K562 (cell line): ENCODE results near the gene THADA. TPM values are rescaled to one million over a fixed set of nuclear protein-coding genes. Genes with fewer than 3 reads are reported as not detected.

ENCODE experiments used
- ATAC-seq: fragments of 200-7000 bp; cut with Tn5 transposase; 3 replicates; pipeline ENCODE4 v1.9.1; 2020; ENCODE audit warnings: moderate library complexity
- BruUV-seq: library from RNA; stranded (reverse); fragments of 400-500 nt; replicated peaks from 2 replicates; lab custom pipeline; 2021; lab: Mats Ljungman, UMichigan
- CTCF ChIA-PET: fragments of 300-600 bp; formaldehyde crosslinking; extraction: SDS; loops from one replicate; lab custom pipeline; 2021; ENCODE audit warnings: low intra/inter-chr PET ratio; lab: Yijun Ruan, JAX
- POLR2A ChIA-PET: fragments of 300-600, 350-650 bp; sonication (Branson Sonifier 250); formaldehyde crosslinking; extraction: SDS; loops from one replicate; lab custom pipeline; 2021; ENCODE audit warnings: antibody characterized with exemption, inconsistent platforms; lab: Yijun Ruan, JAX
- DNase-seq, 4 experiments: peaks; one replicate each; pipeline versions ENCODE4 v3.0.0 to v3.0.0-alpha.2; 2011 to 2018; ENCODE audit warnings: low spot score in 3 of 4, mixed read lengths in 3 of 4; ENCODE audit errors: extremely low read depth in 1 of 4
- FAIRE-seq: peaks from 2 replicates; lab custom pipeline; 2011; peaks lifted over from hg19 to GRCh38; lab: Jason Lieb, UNC
- H2AFZ ChIP-seq: 2 replicates; pipeline ENCODE4 v1.6.0; 2011; ENCODE audit warnings: low read depth, low read length, control low read depth, inconsistent platforms
- H3K27ac ChIP-seq: fragments of 200-600 bp; 3 replicates; pipeline ENCODE4 v1.8.0; 2011; ENCODE audit warnings: low read depth, mild to moderate bottlenecking, control low read depth, inconsistent platforms, low read length, moderate library complexity, mixed read lengths; ENCODE audit errors: extremely low read depth
- H3K27me3 ChIP-seq, 2 experiments: fragments of 300-600 bp in 1 of 2; 2 replicates in 1 of 2; 3 replicates in 1 of 2; pipeline versions ENCODE4 v1.6.0 to v1.8.0; 2011; ENCODE audit warnings: inconsistent platforms in 2 of 2, low read length in 2 of 2, mild to moderate bottlenecking in 1 of 2, mixed read lengths in 1 of 2, moderate library complexity in 1 of 2; ENCODE audit not compliant: control insufficient read depth in 2 of 2, insufficient read depth in 2 of 2
- H3K36me3 ChIP-seq: fragments of 300-600 bp; 3 replicates; pipeline ENCODE4 v1.8.0; 2011; ENCODE audit warnings: mild to moderate bottlenecking, low read length, inconsistent platforms; ENCODE audit not compliant: control insufficient read depth, insufficient read depth
- H3K4me1 ChIP-seq, 2 experiments: fragments of 200-600 bp in 1 of 2; replicated peaks in 1 of 2; 2 replicates in 1 of 2; 3 replicates in 1 of 2; pipeline versions ENCODE4 v1.5.1 to v1.8.0; 2011; ENCODE audit warnings: inconsistent platforms in 2 of 2, low read length in 2 of 2, mild to moderate bottlenecking in 1 of 2, mixed read lengths in 1 of 2, moderate library complexity in 1 of 2; ENCODE audit not compliant: control insufficient read depth in 2 of 2, insufficient read depth in 2 of 2
- H3K4me2 ChIP-seq: 2 replicates; pipeline ENCODE4 v1.6.1; 2011; ENCODE audit warnings: low read length, control low read depth, inconsistent platforms, mixed read lengths; ENCODE audit not compliant: insufficient read depth
- H3K4me3 ChIP-seq: fragments of 200-600 bp; sonication (generic), shearing (Covaris generic); 2 replicates; pipeline ENCODE4 v1.5.1; 2016; ENCODE audit warnings: control low read depth, inconsistent platforms
- H3K79me2 ChIP-seq: fragments of 200-600 bp; 3 replicates; pipeline ENCODE4 v1.8.0; 2011; ENCODE audit warnings: low read length, inconsistent platforms; ENCODE audit not compliant: control insufficient read depth, insufficient read depth
- H3K9ac ChIP-seq, 2 experiments: 2 replicates each; pipeline versions ENCODE4 v1.6.0 to v1.6.1; 2011; ENCODE audit warnings: low read depth in 2 of 2, low read length in 2 of 2, control low read depth in 1 of 2, inconsistent platforms in 1 of 2, mild to moderate bottlenecking in 1 of 2, mixed read lengths in 1 of 2; ENCODE audit not compliant: insufficient read depth in 1 of 2
- H3K9me1 ChIP-seq: one replicate; pipeline ENCODE4 v1.6.0; 2011; ENCODE audit warnings: inconsistent platforms, mild to moderate bottlenecking, low read length, moderate library complexity; ENCODE audit not compliant: control insufficient read depth, insufficient read depth
- H3K9me3 ChIP-seq: replicated peaks from 2 replicates; pipeline ENCODE4 v1.5.1; 2011; ENCODE audit warnings: low read depth, low read length, inconsistent platforms; ENCODE audit not compliant: control insufficient read depth, insufficient read depth
- H4K20me1 ChIP-seq: replicated peaks from 2 replicates; pipeline ENCODE4 v1.6.1; 2011; ENCODE audit warnings: low read length, inconsistent platforms, mixed read lengths; ENCODE audit not compliant: control insufficient read depth, insufficient read depth
- CCNT2 ChIP-seq: IDR thresholded peaks from 2 replicates; pipeline ENCODE4 v1.6.1; 2011; ENCODE audit warnings: borderline replicate concordance, low read depth, mild to moderate bottlenecking, moderate library complexity, mixed read lengths, low read length; ENCODE audit not compliant: insufficient read length; ENCODE audit errors: extremely low read depth
- MYBL2 ChIP-seq, 2 experiments: fragments of 450-650 bp in 1 of 2; sonication (generic) in 1 of 2; formaldehyde crosslinking in 1 of 2; IDR thresholded peaks; 2 replicates each; pipeline versions ENCODE4 v1.6.1 to v1.8.1; 2017 to 2022; ENCODE audit warnings: borderline replicate concordance in 1 of 2, inconsistent platforms in 1 of 2, low read depth in 1 of 2, mild to moderate bottlenecking in 1 of 2, missing genetic modification reagents in 1 of 2, moderate library complexity in 1 of 2
- POLR2B ChIP-seq: fragments of 450-650 bp; IDR thresholded peaks from 2 replicates; pipeline ENCODE4 v1.6.1; 2018; ENCODE audit warnings: low read depth; ENCODE audit not compliant: partially characterized antibody
- PRMT5 ChIP-seq: sonication (generic); formaldehyde crosslinking; IDR thresholded peaks from 2 replicates; pipeline ENCODE4 v1.5.0; 2020; ENCODE audit warnings: missing genetic modification reagents
- RFX1 ChIP-seq: fragments of 450-650 bp; IDR thresholded peaks from 2 replicates; pipeline ENCODE4 v1.6.1; 2016; ENCODE audit warnings: mild to moderate bottlenecking, moderate library complexity
- RNF2 ChIP-seq: sonication (generic); IDR thresholded peaks from 2 replicates; pipeline ENCODE4 v1.6.1; 2016
- SMAD1 ChIP-seq: fragments of 150-350 bp; IDR thresholded peaks from 2 replicates; pipeline ENCODE4 v1.6.1; 2014; ENCODE audit warnings: low read length, low read depth; ENCODE audit not compliant: partially characterized antibody
- STAT5B ChIP-seq: fragments of 250-450 bp; sonication (Bioruptor Pico); IDR thresholded peaks from 2 replicates; pipeline ENCODE4 v1.8.0; 2021; ENCODE audit warnings: mild to moderate bottlenecking, inconsistent platforms
- TAL1 ChIP-seq: fragments of 450-650 bp; IDR thresholded peaks from 2 replicates; pipeline ENCODE4 v1.6.1; 2016; ENCODE audit warnings: mild to moderate bottlenecking
- TEAD1 ChIP-seq, 2 experiments: fragments of 450-650 bp in 1 of 2; sonication (generic) in 1 of 2; formaldehyde crosslinking; IDR thresholded peaks; 2 replicates each; pipeline versions ENCODE4 v1.4.0 to v1.8.0; 2020 to 2022; ENCODE audit warnings: mild to moderate bottlenecking in 2 of 2, missing genetic modification reagents in 1 of 2
- ZNF644 ChIP-seq: fragments of 200-800 bp; sonication (Bioruptor generic); IDR thresholded peaks from 2 replicates; pipeline ENCODE4 v1.6.1; 2016; ENCODE audit warnings: low read depth, missing genetic modification characterization, missing compliant biosample characterization
- in situ Hi-C: fragments of 300-500 bp; cut with MboI; formaldehyde crosslinking; loops from 4 replicates; pipeline ENCODE4 v1.15.0; 2018; ENCODE audit warnings: inconsistent platforms, mixed read lengths
- intact Hi-C: fragments of 100-400 bp; cut with micrococcal nuclease; formaldehyde crosslinking; loops from 2 replicates; pipeline ENCODE4 v1.14.2; 2022
- polyA plus RNA-seq, 8 experiments: library from polyadenylated mRNA; depleted of rRNA in 4 of 8; stranded (reverse) in 5 of 8; unstranded in 3 of 8; fragments of >200 nt; fragmentation: Nextera tagmentation in 2 of 8; fragmentation: Illumina TruSeq in 1 of 8; extraction: Ambion mirVana in 2 of 8; extraction: Trizol in 1 of 8; gene quantifications; 2 replicates each; pipeline versions ENCODE4 v1.2.1 to v1.2.3, GENCODE V29; 2011 to 2014; ENCODE audit warnings: inconsistent platforms in 1 of 8, missing spikeins in 1 of 8
- total RNA-seq, 7 experiments: library from RNA; depleted of rRNA in 6 of 7; stranded (reverse); fragments of >200 nt in 6 of 7; fragmentation: Illumina TruSeq in 2 of 7; extraction: Trizol in 2 of 7; gene quantifications; 2 replicates each; pipeline versions ENCODE4 v1.2.1 to v1.2.3, GENCODE V29; 2011 to 2021; ENCODE audit warnings: low replicate concordance in 1 of 7
- TF ChIP-seq, protein P1 (sequence below), 2 experiments: fragments of 200-800 bp in 1 of 2; sonication (Bioruptor generic) in 1 of 2; sonication (generic) in 1 of 2; formaldehyde crosslinking in 1 of 2; IDR thresholded peaks in 1 of 2; conservative IDR thresholded peaks in 1 of 2; 2 replicates each; pipeline versions ENCODE4 v1.5.0 to v1.6.1; 2016 to 2020; ENCODE audit warnings: missing compliant biosample characterization in 1 of 2, missing genetic modification characterization in 1 of 2, missing genetic modification reagents in 1 of 2

The THADA gene
- total and polyA plus RNA-seq, 9 of the 15 experiments (the other 6 are each of a cell fraction or from before 2014, with no cell fraction given): 17.8 to 34.7 (median 31.9) TPM

DNA sequence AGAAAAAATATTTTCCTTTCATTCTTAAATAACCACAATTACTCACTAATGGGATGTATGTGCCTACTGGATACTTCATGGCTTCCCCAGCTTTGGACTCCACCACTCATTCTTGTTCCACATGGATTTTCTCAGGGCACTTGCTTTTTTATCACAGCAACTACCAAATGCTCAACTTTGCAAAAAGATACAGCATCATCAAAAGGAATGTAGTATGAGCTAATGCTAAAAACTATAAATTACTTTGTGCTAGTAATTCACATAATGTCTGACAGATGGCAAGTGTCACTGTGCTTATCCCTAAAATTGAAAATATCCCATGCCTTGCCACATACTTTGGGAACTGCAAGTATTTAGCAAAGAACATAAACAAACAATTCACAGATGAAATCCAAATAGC lies 239.1 kb downstream of the THADA start:
- no peak for ATAC-seq
- no peaks in the 10 kb centered on the region for H3K27me3 ChIP-seq
- no peaks in the 10 kb centered on the region for H3K36me3 ChIP-seq
- POLR2A ChIA-PET: no interaction called here
- H3K9ac ChIP-seq: no peak overlapping the region
- no peak overlapping the region for H3K4me2 ChIP-seq
- H3K4me1 ChIP-seq: no peaks in the 10 kb centered on the region
- no peak overlapping the region for H2AFZ ChIP-seq
- CTCF ChIA-PET: no interaction called here
- H3K79me2 ChIP-seq: no peaks in the 10 kb centered on the region
- no peaks in the 10 kb centered on the region for H4K20me1 ChIP-seq
- in situ Hi-C loops: no loop called here
- H3K9me3 ChIP-seq: no peaks in the 10 kb centered on the region
- FAIRE-seq: peak; percentile 23
- no TSS peak for BruUV-seq
- no peak overlapping the region for H3K4me3 ChIP-seq
- intact Hi-C loops: no loop called here
- TF ChIP-seq PRMT5 (CRISPR knock-in tag) (no peak), TEAD1 (CRISPR knock-in tag; IDR thresholded peaks at IDR 0.05) (no peak), MYBL2 (IDR thresholded peaks at IDR 0.05; ENCODE audit: low read depth) (no peak), MYBL2 (CRISPR knock-in tag; IDR thresholded peaks at IDR 0.05; ENCODE audit: borderline replicate concordance) (no peak), ZNF644 (tag) (no peak), TAL1 (no peak), STAT5B (CRISPR knock-in tag) (no peak), RNF2 (no peak), RFX1 (no peak), POLR2B (no peak), CCNT2 (no peak), SMAD1 (no peak)
- TF ChIP-seq, protein P1, sequence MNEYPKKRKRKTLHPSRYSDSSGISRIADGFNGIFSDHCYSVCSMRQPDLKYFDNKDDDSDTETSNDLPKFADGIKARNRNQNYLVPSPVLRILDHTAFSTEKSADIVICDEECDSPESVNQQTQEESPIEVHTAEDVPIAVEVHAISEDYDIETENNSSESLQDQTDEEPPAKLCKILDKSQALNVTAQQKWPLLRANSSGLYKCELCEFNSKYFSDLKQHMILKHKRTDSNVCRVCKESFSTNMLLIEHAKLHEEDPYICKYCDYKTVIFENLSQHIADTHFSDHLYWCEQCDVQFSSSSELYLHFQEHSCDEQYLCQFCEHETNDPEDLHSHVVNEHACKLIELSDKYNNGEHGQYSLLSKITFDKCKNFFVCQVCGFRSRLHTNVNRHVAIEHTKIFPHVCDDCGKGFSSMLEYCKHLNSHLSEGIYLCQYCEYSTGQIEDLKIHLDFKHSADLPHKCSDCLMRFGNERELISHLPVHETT (CRISPR knock-in tag; conservative IDR thresholded peaks at IDR 0.05 in 1 of 2, IDR thresholded peaks at IDR 0.05 in 1 of 2): no peak
- TF ChIP-seq, all 486 proteins: peak for 0
- Histone ChIP-seq H3K27ac (no peak overlapping the region), H3K9me1 (no peaks in the 10 kb centered on the region)
- DNase-seq: no peak
